GM19025 (cell line): ENCODE data around the gene CDYL2.

ENCODE experiments used
- ATAC-seq: cut with Tn5 transposase; IDR thresholded peaks from one replicate; pipeline ENCODE4 v1.9.1; 2021; ENCODE audit warnings: mild to moderate bottlenecking, low read depth, moderate library complexity; ENCODE audit not compliant: unreplicated experiment

Gene CDYL2

DNA sequence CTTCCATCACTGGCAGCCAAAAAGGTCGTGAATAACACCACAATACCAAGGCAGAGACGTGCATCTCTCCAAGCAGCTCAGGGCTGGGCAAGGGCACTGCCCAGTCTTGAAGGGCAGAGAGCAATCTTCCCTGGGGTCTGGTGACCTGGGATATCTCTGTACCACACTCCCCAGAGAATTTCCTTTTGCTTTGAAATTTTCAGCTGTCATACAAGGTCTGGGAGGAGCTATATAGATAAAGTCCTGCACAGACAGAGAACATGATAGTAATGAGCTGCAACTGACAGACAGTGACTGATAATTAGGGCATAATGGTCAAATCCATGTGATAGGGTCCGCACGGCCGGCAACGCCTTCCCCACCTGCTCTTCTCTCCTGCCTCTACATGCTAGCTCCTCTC, 195.5 kb downstream of the CDYL2 start:
- ATAC-seq = no peak

DNA sequence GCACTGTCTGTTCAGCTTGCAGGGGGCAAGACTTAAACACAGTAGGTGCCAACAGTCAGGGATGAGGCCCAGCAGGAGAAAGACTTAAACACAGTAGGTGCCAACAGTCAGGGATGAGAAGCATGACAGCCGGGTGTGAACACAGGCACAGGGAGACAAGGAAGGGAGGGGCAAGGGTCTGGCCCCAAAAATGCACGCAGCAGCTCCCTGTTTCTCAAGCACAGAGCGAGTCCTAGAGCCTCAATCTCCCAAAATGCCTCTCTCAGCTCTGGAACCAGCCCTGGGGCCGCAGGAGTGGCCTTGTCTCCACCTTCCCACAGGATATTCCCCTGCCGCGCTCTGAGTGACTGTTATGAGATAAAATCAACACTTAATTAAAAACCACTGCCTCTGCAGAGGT, 197.2 kb downstream of the CDYL2 start:
- ATAC-seq = no peak

GRCh38 chr16:80606221-80606766, 198.1 kb downstream of the CDYL2 start:
- no peak for ATAC-seq

- no peak for ATAC-seq
Measured at GRCh38 chr16:80604600-80605355, 199.6 kb downstream of the CDYL2 start.

- no peak for ATAC-seq
Measured at GRCh38 chr16:80602894-80603293, 201.5 kb downstream of the CDYL2 start.

- ATAC-seq = no peak
Measured at GRCh38 chr16:80601182-80601581, 203.2 kb downstream of the CDYL2 start.

DNA sequence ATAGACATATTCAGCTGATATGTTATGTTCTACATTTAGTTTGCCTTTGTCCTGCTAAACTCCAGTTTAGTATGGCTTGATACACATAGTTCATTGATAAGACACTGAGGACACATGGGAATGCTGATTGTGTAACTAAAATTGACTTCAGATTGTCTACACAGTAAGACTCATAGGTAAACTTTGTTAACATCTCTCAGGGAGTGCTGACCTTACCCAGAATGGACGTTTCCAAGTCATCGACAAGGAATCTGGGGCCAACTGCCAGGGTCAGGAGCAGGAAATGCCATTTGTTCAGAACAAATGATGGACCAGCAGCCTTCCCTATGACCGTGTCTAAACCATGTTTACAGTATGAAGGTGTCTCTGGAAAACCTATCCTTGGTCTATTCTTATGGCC, 204.9 kb downstream of the CDYL2 start:
- no peak for ATAC-seq

- no peak for ATAC-seq
Measured at GRCh38 chr16:80596507-80597207, 207.7 kb downstream of the CDYL2 start.

- no peak for ATAC-seq
Measured at GRCh38 chr16:80594756-80595155, 209.6 kb downstream of the CDYL2 start.

- no peak for ATAC-seq
Measured at GRCh38 chr16:80592273-80592672, 212.1 kb downstream of the CDYL2 start.

DNA sequence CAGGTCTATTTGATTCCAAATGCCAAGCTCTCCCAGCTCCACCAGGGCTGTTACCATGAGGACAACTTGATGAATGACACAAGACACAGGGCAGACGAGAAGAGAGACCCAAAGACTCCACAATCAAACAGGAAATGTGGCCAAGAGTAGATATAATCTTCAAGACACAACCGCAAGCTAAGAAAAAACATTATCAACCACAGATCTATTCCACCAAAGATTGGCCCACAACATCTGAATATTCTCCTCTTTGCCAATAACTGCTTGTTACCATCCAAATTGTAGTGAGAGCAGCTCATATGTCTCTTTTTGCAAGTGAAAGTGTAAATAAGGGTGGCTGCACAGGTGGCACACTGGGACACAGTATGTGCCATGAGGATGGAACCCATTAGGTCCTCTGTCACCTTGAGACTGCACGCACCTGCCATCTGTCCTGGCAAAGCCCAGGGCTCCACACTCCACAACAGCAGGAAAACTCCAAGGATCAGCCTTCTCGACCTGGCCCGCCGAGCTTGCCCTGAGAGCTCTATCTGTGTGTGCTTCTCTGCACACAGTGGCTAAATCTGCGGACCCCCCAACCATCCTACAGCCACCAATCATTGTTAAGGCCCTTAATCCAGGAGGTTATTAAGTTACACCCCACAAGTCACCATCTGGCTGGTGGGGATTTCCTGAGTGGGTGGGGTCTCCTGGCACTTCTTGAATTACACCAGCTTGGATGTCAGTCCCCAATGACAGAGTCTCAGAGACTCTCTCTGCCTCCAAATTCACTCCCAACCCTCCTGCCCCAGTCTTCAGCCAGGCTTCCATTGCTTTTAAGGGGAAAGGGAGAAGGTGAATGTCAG, 213.1 kb downstream of the CDYL2 start:
- ATAC-seq = no peak

GRCh38 chr16:80587071-80587470, 217.3 kb downstream of the CDYL2 start:
- ATAC-seq = no peak

DNA sequence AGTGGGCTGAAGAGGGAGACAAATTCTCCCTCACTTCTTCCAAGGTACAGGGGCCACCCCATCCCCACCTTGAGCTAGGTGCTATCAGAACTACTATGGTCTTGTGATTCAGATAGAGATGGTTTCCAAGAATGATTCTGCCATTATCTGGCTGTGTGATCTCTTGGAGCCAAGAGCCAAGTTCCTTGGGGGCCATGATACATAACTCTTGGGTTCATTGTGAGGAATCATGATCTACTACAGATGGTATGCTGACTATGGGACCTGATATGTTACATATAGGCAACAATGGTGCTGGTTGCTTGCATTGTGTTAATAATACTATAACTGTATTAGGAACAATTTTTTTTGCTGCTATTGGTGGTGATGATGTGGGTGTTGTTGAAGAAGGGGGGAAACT, 217.9 kb downstream of the CDYL2 start:
- ATAC-seq = no peak

- ATAC-seq = no peak
Measured at GRCh38 chr16:80585764-80586163, 218.6 kb downstream of the CDYL2 start.

DNA sequence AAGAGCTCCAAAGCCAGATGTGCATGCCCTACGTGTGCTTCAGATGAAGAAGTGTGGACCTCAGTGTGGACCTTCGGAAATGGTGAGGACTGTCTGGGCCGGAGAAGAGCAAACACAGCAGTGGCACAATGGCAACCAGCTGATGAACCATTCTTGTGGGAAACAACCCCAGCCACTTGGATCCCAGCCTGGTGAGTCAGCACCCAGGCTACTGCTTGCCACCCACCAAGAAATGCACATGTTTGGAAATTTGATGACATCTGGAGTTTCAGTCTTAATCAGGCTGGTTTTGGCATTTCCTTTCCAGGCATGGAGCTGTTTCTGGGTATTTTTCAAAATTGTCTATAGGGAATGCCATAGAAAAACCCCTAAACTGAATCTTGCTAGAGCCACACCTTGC, 220.9 kb downstream of the CDYL2 start:
- ATAC-seq = no peak

GRCh38 chr16:80580109-80580832, 224.1 kb downstream of the CDYL2 start:
- ATAC-seq = peak; percentile 80

- no peak for ATAC-seq
Measured at GRCh38 chr16:80577485-80578280, 226.7 kb downstream of the CDYL2 start.

DNA sequence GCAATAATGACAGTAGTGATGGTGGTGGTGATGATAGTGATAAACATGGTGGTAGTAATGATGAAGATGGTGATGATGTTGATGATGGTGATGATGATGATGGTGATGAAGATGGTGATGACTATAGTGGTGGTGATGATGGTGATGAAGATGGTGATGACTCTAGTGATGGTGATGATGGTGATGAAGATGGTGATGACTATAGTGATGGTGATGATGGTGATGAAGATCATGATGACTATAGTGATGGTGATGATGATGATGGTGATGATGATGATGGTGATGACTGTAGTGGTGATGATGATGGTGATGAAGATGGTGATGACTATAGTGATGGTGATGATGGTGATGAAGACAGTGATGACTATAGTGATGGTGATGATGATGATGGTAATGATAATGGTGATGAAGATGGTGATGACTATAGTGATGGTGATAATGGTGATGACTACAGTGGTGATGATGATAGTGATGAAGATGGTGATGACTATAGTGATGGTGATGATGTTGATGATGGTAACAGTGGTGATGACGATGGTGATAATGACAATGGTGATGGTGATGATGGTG, 228.0 kb downstream of the CDYL2 start:
- ATAC-seq = no peak

DNA sequence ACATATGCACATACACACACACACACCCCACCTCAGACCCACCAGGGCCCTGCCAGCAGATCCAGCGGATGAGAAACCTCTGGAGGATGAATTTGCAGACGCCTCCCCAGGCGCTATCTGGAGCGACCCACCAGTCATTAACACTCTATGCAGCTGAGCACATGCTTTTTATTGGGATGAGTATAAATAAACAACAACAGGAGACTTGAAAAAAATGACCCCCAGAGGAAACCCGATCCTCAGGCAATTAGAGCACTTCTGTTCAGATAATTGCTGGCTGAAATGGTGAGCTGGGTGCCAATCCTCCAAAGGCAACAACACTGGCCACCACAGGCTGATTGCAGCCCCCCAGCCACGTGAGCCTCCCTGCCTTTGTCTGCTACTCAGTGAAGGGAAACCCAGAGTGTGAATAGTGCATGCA, 230.7 kb downstream of the CDYL2 start:
- ATAC-seq = no peak
